GM19035 (cell line): ENCODE data around the gene DHX38.

Experiments used
- ATAC-seq: cut with Tn5 transposase; IDR thresholded peaks from one replicate; pipeline ENCODE4 v1.9.1; 2021; ENCODE audit not compliant: unreplicated experiment

The DHX38 gene

GRCh38 chr16:72162105-72162692, 68.6 kb downstream of the DHX38 start:
- ATAC-seq, result no peak
